GM12878 (cell line): ENCODE results near the gene ATP5F1D. TPM values are rescaled to one million over a fixed set of nuclear protein-coding genes. Genes with fewer than 3 reads are reported as not detected.

Source experiments
- CHD1 ChIP-seq: IDR thresholded peaks from 2 replicates; pipeline ENCODE4 v1.6.1; 2012; ENCODE audit warnings: low read depth, low read length, improper control_type of control experiment
- CHD4 ChIP-seq: fragments of 200-600 bp; sonication (generic); IDR thresholded peaks from 2 replicates; pipeline ENCODE4 v1.6.1; 2016; ENCODE audit warnings: mild to moderate bottlenecking
- CUX1 ChIP-seq: IDR thresholded peaks from 2 replicates; pipeline ENCODE4 v1.6.1; 2012; ENCODE audit warnings: improper control_type of control experiment, low read depth, low read length; ENCODE audit not compliant: insufficient replicate concordance
- HDAC6 ChIP-seq: fragments of 200-600 bp; sonication (generic); IDR thresholded peaks from one replicate; pipeline ENCODE4 v1.8.0; 2017; ENCODE audit warnings: antibody characterized with exemption; ENCODE audit not compliant: unreplicated experiment
- IRF4 ChIP-seq: IDR thresholded peaks from 2 replicates; pipeline ENCODE4 v1.6.1; 2011; ENCODE audit warnings: low read depth, low read length
- KAT2A ChIP-seq: conservative IDR thresholded peaks from 2 replicates; pipeline ENCODE4 v1.6.1; 2011; ENCODE audit warnings: low read depth, low read length; ENCODE audit not compliant: control insufficient read depth
- MEF2A ChIP-seq: IDR thresholded peaks from 2 replicates; pipeline ENCODE4 v1.6.1; 2011; ENCODE audit warnings: low read depth, mild to moderate bottlenecking, low read length, moderate library complexity; ENCODE audit not compliant: insufficient read depth
- MTA2 ChIP-seq: fragments of 450-650 bp; IDR thresholded peaks from 2 replicates; pipeline ENCODE4 v1.6.1; 2016; ENCODE audit warnings: low read depth, mild to moderate bottlenecking, moderate library complexity
- NBN ChIP-seq: fragments of 450-650 bp; IDR thresholded peaks from 2 replicates; pipeline ENCODE4 v1.6.1; 2016
- NR2F1 ChIP-seq: fragments of 450-650 bp; conservative IDR thresholded peaks from 2 replicates; pipeline ENCODE4 v1.6.1; 2017; ENCODE audit warnings: mild to moderate bottlenecking
- PAX5 ChIP-seq: IDR thresholded peaks from 2 replicates; pipeline ENCODE4 v1.6.1; 2011; ENCODE audit warnings: low read depth, low read length, borderline replicate concordance
- PML ChIP-seq: IDR thresholded peaks from 2 replicates; pipeline ENCODE4 v1.6.1; 2012; ENCODE audit warnings: low read length, inconsistent platforms
- SP1 ChIP-seq: IDR thresholded peaks from one replicate; pipeline ENCODE4 v1.6.1; 2011; ENCODE audit warnings: low read depth, low read length
- SRF ChIP-seq, 2 experiments: IDR thresholded peaks; 2 replicates each; pipeline ENCODE4 v1.6.1; 2011; ENCODE audit warnings: low read depth in 2 of 2, low read length in 2 of 2, mild to moderate bottlenecking in 1 of 2, moderate library complexity in 1 of 2
- TCF7 ChIP-seq: IDR thresholded peaks from 2 replicates; pipeline ENCODE4 v1.6.1; 2014; ENCODE audit warnings: antibody characterized with exemption, borderline replicate concordance
- ZBTB33 ChIP-seq: fragments of 450-650 bp; IDR thresholded peaks from 2 replicates; pipeline ENCODE4 v1.6.1; 2017; ENCODE audit warnings: mild to moderate bottlenecking
- polyA plus RNA-seq, 11 experiments: library from polyadenylated mRNA; depleted of rRNA in 4 of 11; unstranded in 6 of 11; stranded (reverse) in 5 of 11; fragments of >200 nt; fragmentation: Nextera tagmentation in 4 of 11; fragmentation: Illumina TruSeq in 1 of 11; extraction: Ambion mirVana in 4 of 11; extraction: Trizol in 1 of 11; gene quantifications; 1 replicate in 1 of 11; 2 replicates in 10 of 11; pipeline versions ENCODE4 v1.2.1 to v1.2.3, GENCODE V29; 2011 to 2016; ENCODE audit warnings: inconsistent platforms in 2 of 11, missing spikeins in 2 of 11, low read depth in 1 of 11
- total RNA-seq, 4 experiments: library from RNA; depleted of rRNA in 3 of 4; stranded (reverse); fragments of >200 nt in 3 of 4; fragmentation: Illumina TruSeq in 1 of 4; extraction: Trizol in 1 of 4; gene quantifications; 2 replicates each; pipeline versions ENCODE4 v1.2.1 to v1.2.3, GENCODE V29; 2013 to 2021
- TF ChIP-seq, protein P1 (sequence below): fragments of 450-650 bp; formaldehyde crosslinking; IDR thresholded peaks from 2 replicates; pipeline ENCODE4 v1.4.0; 2022; ENCODE audit warnings: mild to moderate bottlenecking, moderate library complexity
- TF ChIP-seq, protein P2 (sequence below), 3 experiments: IDR thresholded peaks in 2 of 3; conservative IDR thresholded peaks in 1 of 3; 2 replicates each; pipeline ENCODE4 v1.5.1; 2011; ENCODE audit warnings: low read depth in 3 of 3, low read length in 3 of 3, mild to moderate bottlenecking in 3 of 3, control low read depth in 2 of 3, moderate library complexity in 2 of 3, inconsistent platforms in 1 of 3, mixed read lengths in 1 of 3; ENCODE audit not compliant: control insufficient read depth in 2 of 3, insufficient read depth in 1 of 3; ENCODE audit errors: extremely low read depth in 1 of 3

ATP5F1D gene
- total and polyA plus RNA-seq, 10 of the 15 experiments (the other 5 are each of a cell fraction or from before 2014, with no cell fraction given), result 7.2 to 357 (median 49.5) TPM

DNA sequence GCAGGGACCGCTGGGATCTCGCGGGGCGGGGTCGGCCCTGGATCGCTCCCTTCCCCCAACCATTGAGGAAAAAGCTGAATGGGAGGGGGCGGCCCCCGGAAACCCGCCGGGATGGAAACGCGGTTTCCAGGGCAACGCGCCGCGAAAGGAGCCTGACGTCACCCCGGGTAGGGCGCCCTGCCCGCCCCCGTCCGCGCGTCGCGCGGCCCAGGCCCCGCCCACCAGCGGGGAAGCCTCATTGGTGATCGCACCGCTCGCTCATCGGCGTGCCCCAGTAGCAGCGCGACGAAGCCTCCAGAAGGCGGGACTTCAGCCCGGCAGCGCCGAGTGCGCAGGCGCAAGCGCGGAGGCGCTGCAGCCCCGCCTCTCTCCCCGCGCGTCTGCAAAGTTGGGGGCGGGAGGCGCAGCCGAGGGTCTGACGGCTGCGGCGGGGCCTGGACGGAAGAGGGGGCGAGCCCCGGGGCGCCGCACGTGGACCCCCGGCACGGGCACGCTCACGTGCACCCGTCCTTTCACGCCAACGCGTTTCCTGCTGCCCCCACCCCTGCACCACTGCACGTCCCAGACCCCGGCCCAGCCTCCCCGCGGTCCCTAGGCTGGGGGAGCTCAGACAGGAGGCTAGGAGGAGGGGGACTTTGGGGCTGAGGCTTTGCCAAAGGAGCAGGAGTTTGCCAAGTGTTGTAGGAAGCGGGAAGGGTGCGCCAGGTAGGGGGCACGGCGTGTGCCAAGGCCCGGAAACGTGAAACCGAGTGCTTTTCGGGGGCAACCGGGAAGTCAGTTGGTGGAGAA lies 19.4 kb downstream of the ATP5F1D start (continued):
- TF ChIP-seq, protein P1, sequence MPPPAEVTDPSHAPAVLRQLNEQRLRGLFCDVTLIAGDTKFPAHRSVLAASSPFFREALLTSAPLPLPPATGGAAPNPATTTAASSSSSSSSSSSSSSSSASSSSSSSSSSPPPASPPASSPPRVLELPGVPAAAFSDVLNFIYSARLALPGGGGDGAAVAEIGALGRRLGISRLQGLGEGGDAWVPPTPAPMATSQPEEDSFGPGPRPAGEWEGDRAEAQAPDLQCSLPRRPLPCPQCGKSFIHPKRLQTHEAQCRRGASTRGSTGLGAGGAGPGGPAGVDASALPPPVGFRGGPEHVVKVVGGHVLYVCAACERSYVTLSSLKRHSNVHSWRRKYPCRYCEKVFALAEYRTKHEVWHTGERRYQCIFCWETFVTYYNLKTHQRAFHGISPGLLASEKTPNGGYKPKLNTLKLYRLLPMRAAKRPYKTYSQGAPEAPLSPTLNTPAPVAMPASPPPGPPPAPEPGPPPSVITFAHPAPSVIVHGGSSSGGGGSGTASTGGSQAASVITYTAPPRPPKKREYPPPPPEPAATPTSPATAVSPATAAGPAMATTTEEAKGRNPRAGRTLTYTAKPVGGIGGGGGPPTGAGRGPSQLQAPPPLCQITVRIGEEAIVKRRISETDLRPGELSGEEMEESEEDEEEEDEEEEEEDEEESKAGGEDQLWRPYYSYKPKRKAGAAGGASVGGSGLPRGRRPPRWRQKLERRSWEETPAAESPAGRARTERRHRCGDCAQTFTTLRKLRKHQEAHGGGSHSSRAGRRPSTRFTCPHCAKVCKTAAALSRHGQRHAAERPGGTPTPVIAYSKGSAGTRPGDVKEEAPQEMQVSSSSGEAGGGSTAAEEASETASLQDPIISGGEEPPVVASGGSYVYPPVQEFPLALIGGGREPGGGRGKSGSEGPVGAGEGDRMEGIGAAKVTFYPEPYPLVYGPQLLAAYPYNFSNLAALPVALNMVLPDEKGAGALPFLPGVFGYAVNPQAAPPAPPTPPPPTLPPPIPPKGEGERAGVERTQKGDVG (CRISPR knock-in tag), result no peak
- TF ChIP-seq HDAC6 (no peak), NBN (no peak), PAX5 (no peak), PML (no peak), KAT2A (no peak), CHD1 (no peak), CUX1 (no peak), MTA2 (no peak), TCF7 (no peak), SRF (IDR thresholded peaks at IDR 0.05; ENCODE audit: low read depth in 2 of 2, low read length in 2 of 2) (0 out of 4 replicates have a peak, but pooled peaks of 1 of the 2 experiments have one; percentile 60), ZBTB33 (no peak), CHD4 (no peak), NR2F1 (no peak), MEF2A (0 out of 2 replicates have a peak, but pooled peaks have one; percentile 4), IRF4 (no peak), SP1 (peak; percentile 95)
- TF ChIP-seq, protein P2, sequence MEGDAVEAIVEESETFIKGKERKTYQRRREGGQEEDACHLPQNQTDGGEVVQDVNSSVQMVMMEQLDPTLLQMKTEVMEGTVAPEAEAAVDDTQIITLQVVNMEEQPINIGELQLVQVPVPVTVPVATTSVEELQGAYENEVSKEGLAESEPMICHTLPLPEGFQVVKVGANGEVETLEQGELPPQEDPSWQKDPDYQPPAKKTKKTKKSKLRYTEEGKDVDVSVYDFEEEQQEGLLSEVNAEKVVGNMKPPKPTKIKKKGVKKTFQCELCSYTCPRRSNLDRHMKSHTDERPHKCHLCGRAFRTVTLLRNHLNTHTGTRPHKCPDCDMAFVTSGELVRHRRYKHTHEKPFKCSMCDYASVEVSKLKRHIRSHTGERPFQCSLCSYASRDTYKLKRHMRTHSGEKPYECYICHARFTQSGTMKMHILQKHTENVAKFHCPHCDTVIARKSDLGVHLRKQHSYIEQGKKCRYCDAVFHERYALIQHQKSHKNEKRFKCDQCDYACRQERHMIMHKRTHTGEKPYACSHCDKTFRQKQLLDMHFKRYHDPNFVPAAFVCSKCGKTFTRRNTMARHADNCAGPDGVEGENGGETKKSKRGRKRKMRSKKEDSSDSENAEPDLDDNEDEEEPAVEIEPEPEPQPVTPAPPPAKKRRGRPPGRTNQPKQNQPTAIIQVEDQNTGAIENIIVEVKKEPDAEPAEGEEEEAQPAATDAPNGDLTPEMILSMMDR (IDR thresholded peaks at IDR 0.05 in 2 of 3, conservative IDR thresholded peaks at IDR 0.05 in 1 of 3; ENCODE audit: control insufficient read depth in 2 of 3, extremely low read depth in 1 of 3, insufficient read depth in 1 of 3, low read depth in 3 of 3, low read length in 3 of 3), result no peak
